ENCODE results near the gene STARD13.
"Not testable (repeated sequence)": the region's sequence is repeated elsewhere in the genome, so short reads cannot be mapped to it uniquely, and the experiment has no call there.

The STARD13 gene

DNA sequence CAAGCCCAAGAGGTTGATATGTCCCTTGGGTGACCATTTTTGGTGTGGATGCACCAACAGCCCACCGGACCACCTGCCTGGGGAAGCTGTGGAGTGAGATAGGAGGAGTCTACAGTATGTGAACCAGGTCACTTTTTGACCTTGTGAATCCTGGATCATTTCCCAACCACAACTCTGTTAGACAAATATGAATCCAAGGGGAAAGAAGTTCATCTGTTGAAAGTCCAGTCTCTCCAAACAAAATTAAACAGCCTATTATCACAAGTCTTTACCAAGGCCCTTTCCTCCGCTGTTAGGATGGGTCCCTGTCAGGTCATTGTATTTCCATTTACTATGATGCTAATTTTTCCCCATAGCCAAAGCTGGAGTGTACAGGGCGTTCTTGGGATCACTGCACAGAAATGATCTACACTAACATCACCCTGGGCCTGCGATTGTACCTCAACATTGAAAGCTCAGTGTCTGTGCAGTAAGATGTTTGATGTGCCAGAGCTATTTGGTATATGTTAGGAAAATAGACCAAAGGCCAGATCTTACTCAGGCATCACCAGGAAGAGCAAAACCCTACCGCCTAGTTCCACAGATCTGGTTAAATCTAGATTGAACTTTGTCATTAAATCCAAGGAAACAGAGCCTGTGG, 117.1 kb downstream of the STARD13 start:
- no peak for DNase-seq

DNA sequence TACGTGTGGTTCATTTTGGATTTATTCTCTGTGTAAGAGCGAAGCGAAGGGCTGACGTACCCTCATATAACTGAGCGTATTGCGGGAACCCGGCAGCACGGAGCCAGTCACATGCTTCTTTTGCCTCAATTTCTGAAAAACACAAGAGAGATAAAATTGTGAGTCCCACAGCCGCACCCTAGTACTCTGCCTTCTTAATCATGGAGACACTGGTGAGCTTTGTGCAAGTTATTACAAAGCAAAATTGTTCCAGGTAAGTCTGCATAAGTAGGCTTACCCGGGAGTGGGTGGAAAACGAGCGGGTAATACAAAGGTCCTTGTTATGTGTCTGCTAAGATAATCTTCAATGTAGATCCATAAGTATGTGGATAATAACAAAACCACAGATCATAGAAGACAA, 118.1 kb downstream of the STARD13 start:
- DNase-seq, result no peak

DNA sequence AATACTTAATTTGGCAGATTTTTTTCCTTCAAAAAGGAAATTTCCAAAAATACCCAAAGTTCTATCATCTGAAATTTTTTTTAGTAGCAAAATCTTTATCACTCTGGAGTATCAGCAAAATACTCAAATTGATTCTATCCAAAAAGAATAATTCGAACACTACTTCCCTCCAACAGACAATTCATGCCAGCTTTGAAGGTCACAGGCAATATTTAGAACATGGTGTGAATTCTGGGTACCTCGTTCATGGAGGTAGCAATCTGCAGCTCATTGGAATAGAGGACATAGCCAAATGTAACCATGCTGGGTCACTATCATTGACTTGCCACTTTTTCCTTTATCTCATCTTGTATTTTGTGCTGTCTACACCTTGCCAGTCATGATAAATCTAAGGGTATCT, 119.8 kb downstream of the STARD13 start:
- DNase-seq, result no peak

DNA sequence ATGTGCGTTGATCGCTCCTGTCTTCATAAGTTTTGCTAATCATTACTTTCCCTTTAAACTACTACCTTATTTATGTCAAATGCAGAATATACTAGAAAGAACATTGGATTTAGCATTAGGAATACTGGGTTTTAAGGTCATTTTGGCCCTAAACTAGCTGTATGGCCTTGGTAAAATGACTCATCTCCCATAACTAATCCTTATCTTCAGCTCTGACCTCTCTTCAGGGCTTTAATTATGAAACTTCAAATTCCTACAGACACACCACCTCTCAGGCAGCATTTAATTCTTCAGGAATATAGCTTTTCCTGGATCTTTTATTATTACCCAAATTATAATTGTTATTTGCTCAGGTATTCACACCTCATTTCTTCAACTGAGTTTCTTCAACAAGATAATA, 121.2 kb downstream of the STARD13 start:
- no peak for DNase-seq

DNA sequence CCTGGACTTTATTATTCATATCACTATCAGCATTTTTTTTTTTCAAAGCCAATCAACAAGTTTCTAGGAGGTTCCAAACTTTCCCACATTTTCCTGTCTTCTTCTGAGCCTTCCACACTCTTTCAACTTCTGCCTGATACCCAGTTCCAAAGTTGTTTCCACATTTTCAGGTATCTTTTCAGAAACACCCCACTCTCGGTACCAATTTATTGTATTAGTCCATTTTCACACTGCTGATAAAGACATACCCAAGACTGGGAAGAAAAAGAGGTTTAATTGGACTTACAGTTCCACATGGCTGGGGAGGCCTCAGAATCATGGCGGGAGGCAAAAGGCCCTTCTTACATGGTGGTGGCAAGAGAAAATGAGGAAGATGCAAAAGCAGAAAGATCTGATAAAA, 122.8 kb downstream of the STARD13 start:
- DNase-seq, result not testable (repeated sequence)

DNA sequence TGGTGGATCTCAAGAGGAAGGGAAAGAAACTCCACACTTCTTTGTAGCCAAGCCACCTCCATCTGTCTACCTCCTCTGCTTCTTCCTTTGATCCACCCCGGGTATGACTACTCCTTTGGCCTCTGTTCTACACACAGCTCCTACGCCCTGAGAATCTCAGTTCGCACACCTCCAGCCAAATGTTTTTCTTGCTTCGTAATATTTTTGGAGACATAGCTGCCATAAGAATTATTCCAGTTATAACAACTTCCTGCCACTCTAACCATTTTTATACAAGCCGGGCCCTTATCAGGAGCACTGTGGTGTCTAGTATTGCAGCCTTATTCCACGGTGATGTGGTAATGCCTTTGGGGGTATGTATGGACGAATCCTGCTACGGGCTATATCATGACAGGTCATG, 126.7 kb downstream of the STARD13 start:
- DNase-seq, result no peak

DNA sequence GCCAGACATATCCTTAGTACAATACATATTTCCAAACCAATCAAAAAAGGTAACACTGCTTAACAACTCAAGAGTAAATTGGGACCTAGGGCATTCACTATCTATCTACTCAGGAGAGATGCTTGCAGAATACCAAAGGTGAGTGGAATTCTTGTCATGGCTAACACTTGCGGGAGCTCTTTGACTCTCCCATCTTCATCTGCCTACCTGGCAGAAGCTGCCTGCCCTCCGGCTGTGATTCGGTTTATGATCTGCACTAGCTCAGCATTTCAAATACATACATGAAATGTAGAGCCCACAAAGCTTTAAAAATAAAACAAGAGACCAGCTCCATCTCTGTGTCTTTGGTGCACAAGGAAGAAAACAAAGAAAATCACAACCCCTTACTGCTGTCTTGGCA, 127.3 kb downstream of the STARD13 start:
- DNase-seq, result no peak

DNA sequence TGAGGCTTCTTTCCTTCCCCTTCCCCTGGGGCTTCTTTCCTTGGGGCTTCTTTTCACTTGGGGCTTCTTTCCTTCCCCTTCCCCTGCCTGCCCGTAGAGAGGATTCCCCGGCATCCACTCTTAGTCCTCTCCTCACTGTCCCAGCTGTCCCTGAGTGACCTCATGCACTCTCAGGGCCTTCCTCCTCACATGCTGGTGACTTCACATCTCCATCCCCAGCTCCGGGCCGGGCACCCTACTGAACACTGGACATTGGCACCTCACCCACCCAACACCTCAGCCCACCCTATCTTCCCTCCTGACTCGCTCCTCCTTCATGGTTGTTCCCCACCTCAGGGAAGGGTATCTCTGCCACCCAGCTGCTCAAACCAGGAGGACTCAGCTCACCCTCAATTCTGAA, 130.6 kb downstream of the STARD13 start:
- no peak for DNase-seq

DNA sequence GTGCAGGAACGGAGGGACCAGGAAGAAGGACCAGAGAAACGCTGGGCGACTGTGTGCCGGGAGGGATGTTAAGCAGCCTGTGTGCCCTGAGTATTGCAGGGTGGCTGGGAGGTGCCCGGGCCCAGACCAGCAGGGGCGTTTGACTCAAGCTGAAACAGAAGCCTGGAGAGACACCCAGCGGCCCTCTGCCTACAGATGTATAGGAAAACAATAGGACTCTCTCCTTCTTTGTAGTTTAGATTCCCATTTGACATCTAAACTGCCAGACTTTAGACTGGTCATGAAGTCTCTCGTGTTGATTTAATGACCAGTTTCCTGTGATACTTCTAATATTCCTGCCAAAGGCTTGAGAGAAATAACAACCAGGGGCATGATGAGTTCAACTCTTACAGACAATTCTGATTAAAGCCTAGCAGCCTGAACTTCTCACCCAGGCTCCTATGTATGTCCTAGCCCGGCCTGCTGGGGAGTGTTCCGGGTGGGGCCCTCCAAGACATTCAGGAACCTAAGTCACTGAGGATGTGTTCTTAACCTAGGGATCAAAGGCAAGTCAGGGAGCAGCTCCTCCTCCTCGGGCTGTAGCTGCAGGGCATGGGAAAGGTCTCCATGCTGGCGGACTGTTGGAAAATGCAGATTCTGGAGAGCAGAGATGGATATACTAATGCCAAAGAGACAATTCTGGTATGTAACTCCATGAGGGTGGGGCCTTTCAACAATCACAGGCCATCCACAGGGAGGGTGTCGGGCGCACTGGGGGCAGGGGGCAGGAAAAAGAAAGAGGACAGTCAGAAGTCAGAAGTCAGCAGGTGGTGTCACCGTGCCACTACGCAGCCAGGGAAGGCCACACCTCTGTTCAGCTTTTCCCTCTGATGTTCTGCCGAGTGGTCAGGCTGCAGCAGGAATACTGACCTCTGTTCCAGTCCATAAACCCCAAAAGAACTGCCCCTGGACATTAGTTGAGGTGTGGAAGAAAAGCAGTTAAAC, 131.8 kb downstream of the STARD13 start:
- DNase-seq, result no peak

DNA sequence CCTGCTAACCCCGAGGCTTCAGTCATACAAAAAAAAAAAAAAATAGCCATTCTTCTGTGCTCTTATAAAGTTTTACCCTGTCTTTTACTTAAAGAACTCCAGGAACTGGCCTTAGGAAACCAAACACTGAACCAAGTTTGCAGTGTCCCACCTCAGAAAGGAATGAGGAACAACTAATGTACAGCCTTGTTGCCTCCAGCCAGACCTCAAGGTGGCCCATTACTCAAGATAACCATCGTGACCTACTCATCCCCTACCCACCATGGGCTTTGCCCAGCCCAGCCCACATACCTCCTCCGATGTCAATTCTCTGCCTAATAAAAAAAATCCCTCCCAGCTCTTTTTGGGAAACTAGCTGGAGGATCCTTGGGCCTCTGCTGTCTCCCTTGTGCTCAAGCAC, 133.2 kb downstream of the STARD13 start:
- DNase-seq, result no peak

DNA sequence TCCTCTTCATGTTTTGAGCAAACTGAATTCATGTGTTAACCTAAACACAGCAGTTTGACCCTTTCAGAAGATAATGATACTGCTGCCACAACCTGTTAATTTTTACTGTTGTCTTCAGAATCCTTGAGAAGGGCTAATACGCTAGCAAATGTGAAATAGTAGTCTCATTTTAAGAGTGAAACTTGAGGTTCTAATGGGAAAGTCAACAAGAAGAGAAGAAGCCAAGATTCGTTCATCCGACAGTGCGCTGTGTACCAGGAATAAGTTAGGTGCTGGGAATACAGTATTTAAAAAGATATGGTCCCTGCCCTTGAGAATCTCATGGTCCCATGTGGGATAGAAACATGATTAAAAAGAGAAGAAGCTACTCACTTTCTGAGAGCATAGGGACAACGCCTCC, 134.9 kb downstream of the STARD13 start:
- DNase-seq, result no peak

DNA sequence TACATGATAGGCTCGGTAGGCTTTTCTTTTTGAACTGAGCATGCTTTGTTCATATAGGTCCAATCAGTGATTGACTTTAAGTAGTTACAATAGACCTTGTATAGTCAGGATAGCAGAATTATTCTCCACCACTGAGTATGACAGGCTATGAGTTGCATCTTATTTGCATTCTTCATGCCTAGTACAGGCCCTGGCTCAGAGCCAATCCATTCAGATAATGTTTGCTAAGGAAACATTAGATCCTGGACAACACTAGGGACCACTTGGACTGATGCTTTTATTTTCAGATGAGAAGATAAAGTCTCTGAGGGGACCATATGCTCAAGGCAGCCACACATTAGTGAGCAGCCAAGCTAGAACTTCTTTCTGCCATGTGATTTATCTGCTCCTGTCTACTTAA, 135.4 kb downstream of the STARD13 start:
- DNase-seq, result no peak

DNA sequence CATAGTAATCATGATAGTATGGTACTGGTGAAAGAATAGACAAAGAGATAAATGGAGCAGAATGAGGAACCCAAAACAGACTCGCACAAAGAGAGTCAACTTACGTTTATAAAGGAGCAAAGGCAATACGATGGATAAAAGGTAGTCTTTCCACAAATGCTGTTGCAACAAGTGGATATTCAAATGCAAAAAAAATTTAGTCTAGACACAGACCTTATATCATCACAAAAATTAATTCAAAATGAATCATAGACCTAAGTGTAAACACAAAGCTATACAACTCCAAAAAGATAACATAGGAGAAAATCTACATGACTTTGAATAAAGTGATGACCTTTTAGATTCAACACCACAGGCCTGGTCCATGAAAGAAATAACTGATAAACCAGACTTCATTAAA, 137.7 kb downstream of the STARD13 start:
- DNase-seq, result no peak

DNA sequence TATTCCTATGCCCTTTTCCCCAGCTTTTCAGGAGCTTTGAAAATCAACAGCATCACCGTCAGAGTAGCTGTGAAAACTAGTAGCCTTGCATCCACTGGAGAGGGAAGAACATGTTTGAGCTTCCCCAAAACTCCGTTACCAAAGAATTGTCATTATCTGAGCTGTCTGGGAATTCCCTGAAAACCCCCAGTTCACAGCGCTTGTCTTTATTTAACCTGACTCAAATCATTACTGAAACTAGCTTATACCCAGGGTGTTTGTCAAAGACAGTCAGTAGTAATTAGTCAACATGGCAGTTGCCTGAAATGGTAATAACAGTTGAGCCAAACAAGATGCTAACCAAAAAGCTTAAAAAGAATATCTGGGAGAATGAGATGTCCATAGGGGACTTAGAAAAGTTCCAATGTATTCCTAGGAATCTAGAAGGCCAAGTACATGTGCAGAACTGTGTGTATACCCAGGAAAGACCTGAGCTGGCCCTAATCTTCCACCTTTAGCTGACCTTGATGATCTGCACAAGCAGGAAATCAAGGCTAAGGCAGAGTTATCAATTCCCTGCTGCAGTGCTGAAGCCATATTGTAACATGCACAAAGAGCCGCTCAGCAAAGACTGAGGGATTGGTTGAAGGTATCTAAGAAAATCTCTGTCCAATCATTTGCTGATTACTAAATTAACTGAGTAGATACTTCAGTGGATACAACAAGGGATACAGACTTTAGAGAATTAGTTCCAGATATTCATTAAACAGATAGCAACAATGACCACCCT, 138.5 kb downstream of the STARD13 start:
- no peak for DNase-seq

DNA sequence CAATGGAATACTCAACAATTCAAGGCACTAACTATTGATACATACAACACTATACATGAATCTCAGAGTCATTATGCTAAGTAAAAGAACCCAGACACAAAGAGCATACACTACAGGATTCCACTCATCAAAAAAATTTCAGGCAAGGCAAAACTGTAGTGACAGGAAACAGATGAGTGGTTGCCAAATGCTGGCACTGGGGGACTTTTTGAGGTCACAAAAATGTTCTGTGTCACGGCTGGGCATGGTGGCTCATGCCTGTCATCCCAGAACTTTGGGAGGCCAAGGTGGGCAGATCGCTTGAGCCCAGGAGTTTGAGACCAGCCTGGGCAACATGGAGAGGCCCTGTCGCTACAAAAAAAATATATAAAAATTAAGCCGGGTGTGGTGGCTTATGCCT, 139.9 kb downstream of the STARD13 start:
- no peak for DNase-seq

DNA sequence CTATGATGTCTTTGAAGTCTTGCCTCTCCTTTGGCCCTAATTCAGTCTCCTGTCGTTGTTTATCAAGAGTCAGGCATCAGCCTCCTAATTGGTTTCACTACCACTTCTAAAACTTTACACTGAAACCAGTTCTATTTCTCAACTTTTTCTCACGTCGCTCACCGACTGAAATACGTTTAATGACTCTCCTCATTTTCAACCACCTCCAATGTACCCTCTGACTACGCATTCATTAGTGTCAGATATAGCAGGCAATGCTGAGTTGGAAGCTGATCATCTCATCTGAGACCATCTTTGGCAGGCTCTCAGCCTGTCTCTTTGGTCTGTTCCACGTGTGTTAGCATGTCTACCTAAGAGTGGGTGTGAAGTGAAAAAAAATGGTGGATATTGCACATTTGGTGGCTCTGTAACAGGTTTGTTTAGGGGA, 141.2 kb downstream of the STARD13 start:
- DNase-seq, result no peak

DNA sequence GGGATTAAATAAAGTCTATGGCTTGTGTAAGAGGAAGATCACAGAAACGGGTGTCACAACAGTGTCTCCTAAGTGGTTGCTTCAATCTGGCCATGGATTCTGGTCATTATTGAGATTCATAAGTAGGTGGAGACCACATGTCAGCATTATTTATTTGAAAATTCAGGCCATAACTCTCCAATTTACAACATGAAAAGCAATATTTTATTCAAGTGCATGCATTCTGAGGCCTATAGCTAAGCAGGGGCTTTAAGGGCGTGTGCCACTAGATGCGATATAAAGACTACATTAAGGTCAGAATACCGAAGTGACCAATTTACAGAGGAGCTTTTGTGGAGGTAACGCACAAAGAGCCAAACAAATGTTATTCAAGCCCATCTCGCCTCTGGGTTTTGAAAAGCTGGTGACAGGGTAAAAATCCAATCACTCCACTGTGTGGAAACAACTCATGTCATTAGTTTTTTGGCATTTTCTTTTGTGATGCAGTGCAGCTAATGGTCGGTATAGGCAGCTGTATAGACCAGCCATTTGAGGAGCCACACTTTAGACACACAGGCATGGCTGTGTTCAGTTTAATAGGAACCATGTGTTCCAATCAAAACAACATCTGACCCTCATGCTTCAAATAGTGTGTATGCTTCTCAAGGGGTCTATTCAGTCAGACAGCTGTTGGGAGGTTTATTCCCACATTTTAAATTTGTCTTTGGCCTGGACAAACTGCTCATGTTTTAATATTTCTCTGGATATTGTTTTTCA, 145.6 kb downstream of the STARD13 start:
- DNase-seq, result no peak

DNA sequence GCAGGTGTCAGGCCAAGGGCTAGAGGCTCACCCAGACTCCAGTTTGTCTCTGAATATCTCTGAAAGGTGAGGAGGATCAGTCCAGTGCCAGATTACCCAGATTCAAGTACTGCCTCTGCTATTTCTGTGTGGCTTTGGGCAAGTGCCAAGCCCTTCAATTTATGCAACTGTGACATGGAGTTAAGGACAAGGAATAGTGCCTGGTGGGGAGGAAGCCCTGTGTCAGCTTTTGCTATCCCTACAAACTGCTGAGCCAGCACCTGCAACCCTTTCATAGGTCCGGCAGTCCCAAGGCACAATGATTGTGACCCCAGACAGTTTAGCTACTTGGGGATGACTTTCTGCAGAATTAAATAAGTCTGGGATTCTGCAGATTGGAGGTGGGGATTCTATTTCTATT, 146.4 kb downstream of the STARD13 start:
- no peak for DNase-seq

DNA sequence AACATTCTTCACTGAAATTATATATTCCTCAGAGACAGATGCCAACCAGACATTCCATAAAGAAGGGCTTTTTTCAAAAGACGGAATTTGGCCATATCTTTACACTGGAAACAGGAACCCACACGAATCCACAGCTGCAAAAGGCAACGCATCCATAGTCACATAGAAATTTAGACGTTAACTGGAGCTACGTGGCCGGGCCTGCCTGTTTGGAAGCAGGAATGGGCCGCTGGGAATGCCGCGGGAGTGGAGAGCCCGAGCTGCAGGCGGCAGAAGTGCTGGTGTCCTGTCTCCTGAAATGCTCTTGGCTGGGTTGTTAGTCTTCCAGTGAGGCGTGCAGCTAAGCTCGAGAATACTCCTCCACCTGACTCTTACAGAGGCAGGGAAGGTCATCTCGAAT, 147.1 kb downstream of the STARD13 start:
- no peak for DNase-seq

DNA sequence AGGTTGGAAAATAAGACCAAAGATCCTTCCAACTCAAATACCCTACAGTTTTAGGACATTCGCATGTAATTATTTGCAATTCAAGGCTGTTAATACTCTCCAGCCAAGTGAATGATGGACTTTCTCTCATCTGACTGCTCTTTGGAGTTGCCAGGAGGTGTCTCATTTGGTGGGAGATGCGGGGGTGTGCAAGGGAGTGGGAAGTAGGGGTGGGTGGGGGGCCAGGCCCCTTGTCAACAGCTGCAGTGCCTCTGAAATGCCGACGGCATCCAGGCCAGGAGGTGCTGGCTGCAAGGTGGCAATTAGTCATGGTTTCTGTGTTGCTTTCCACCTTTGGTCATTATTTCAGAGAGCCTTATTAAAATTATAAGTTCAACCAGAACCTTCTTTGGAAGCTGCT, 147.8 kb downstream of the STARD13 start:
- no peak for DNase-seq

DNA sequence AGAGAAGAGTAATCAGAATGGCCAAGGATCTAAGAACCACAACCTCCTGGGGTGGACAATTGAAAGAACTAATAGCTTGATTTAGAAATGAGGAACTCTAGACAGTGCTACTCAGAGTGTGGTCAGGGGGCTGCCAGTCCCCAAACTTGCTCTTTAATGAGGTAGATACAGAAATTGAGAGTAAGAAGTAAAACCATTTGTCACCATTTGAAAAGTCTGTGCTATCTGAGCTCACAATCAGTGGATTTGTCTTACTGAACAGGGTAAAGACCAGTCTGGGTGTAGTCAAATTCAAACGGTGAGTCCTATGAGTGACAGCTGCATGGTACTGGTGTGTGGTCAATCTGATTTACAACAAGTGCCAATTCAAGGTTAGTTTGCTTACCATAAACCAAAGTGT, 150.5 kb downstream of the STARD13 start:
- DNase-seq, result no peak

DNA sequence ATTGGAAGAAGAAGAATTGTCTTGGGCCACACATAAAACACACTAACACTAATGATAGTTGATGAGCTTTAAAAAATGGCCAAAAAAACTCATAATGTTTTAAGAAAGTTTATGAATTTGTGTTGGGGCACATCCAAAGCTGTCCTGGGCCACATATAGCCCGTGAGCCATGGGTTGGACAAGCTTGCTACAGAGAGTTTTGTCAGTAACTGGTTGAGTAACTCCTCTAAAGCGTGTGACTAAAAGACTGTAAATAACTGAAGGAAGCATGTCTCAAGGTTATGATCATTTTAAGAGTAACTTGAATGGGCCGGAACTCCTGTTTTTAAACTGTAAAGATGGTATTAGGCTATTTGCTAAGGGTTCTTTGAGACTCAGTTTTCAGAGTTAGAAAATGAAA, 151.3 kb downstream of the STARD13 start:
- no peak for DNase-seq

All from activated CD8-positive, alpha-beta memory T cell treated with anti-CD3 and anti-CD28 coated beads, Interleukin-2, amount 50 U/mL, for 4 hours (primary cell).